ENCODE measurements around the gene IZUMO1R.
"Not testable (repeated sequence)": the region's sequence is repeated elsewhere in the genome, so short reads cannot be mapped to it uniquely, and the experiment has no call there.

DNA sequence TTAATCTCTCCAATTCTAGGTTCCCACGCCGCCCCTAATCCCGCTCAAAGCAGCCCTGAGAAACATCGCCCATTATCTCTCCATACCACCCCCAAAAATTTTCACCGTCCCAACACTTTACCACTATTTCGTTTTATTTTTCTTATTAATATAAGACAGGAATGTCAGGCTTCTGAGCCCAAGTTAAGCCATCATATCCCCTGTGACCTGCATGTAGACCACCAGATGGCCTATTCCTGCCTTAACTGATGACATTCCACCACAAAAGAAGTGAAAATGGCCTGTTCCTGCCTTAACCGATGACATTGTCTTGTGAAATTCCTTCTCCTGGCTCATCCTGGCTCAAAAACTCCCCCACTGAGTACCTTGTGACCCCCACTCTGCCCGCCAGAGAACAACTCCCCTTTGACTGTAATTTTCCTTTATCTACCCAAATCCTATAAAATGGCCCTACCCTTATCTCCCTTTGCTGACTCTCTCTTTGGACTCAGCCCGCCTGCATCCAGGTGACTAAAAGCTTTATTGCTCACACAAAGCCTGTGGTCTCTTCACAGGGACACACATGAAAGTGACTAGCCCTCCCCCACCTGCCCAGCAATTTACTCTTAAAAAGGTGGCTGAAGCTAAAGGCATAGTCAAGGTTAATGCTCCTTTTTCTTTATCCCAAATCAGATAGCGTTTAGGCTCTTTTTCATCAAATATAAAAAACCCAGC lies 46.6 kb downstream of the IZUMO1R start:
- TF ChIP-seq POLR2AphosphoS5, CTCF, POLR2A, EP300 (IDR thresholded peaks at IDR 0.05): not testable (repeated sequence)

All from upper lobe of left lung (tissue), 4 donors.